Measurements from ENCODE around the gene TNS4.

TNS4 gene

DNA sequence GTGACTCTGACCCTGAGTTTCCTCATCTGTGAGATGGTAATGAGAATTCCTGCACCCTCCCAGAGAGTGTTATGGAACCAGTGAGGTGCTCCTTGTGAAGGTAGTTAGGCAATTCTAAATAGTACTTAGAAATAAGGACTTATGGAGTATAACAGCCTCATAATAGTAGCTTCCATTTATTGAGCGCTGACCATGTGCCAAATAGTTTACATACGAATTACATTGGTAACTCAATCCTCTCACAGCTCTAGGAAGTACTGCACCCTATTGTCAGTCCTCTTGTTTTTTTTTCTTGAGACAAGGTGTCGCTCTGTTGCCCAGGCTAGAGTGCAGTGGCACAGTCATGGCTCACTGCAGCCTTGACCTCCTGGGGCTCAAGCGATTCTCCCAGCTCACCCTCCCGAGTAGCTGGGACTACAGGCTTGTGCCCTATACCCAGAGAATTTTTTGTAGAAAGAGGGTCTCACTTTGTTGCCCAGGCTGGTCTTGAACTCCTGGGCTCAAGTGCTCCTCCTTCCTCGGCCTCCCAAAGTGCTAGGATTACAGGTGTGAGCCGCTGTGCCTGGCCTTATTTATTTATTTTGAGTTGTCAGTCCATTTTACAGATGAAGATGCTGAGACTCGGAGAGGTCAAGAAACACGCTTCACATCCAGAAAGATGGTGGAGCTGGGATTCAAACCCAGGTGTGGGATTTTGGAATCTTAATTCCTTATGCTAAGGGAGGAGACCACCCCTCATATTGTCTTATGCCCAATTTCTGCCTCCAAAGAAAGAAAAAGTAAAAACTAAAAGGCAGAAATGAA is 2.9 kb downstream of the TNS4 start:
- Histone ChIP-seq H3K9ac (ENCODE audit: low read length) (no peak overlapping the region), H3F3A (ENCODE audit: insufficient read depth, low read length) (no peaks in the 10 kb centered on the region), H3K27ac (ENCODE audit: low read length) (no peak overlapping the region), H2AFZ (ENCODE audit: low read length) (no peak overlapping the region), H3K9me2 (replicated peaks; ENCODE audit: insufficient read depth, low read length) (no peaks in the 10 kb centered on the region), H3K27me3 (replicated peaks; ENCODE audit: insufficient read depth, low read length) (peaks cover 16% of the 10 kb centered on the region), H3K9me3 (replicated peaks; ENCODE audit: insufficient read depth, low read length) (no peaks in the 10 kb centered on the region), H4K20me1 (ENCODE audit: insufficient read depth, low read length) (no peaks in the 10 kb centered on the region), H3K36me3 (replicated peaks; ENCODE audit: insufficient read depth, low read length) (no peaks in the 10 kb centered on the region), H3K4me1 (ENCODE audit: low read length) (no peaks in the 10 kb centered on the region), H3K4me2 (ENCODE audit: low read depth, low read length) (no peak overlapping the region), H3K4me3 (ENCODE audit: low read length) (no peak overlapping the region), H3K79me2 (ENCODE audit: low read length) (no peaks in the 10 kb centered on the region)
- no peak for TF ChIP-seq EZH2 (optimal IDR thresholded peaks at IDR 0.05; ENCODE audit: low read depth, low read length)
- no peak for TF ChIP-seq EZH2phosphoT487 (IDR thresholded peaks at IDR 0.05; ENCODE audit: low read length)
- TF ChIP-seq CTCF (IDR thresholded peaks at IDR 0.05; ENCODE audit: low read length) = no peak
- no peak for DNase-seq

GRCh38 chr17:40497695-40498094 is 3.7 kb downstream of the TNS4 start:
- Histone ChIP-seq H3K9me3 (replicated peaks; ENCODE audit: insufficient read depth, low read length) (no peaks in the 10 kb centered on the region), H3K4me1 (ENCODE audit: low read length) (no peaks in the 10 kb centered on the region), H4K20me1 (ENCODE audit: insufficient read depth, low read length) (no peaks in the 10 kb centered on the region), H3K9me2 (replicated peaks; ENCODE audit: insufficient read depth, low read length) (no peaks in the 10 kb centered on the region), H3K79me2 (ENCODE audit: low read length) (no peaks in the 10 kb centered on the region), H3K36me3 (replicated peaks; ENCODE audit: insufficient read depth, low read length) (no peaks in the 10 kb centered on the region), H3K27me3 (replicated peaks; ENCODE audit: insufficient read depth, low read length) (peaks cover 14% of the 10 kb centered on the region), H2AFZ (ENCODE audit: low read length) (no peak overlapping the region), H3K4me3 (ENCODE audit: low read length) (no peak overlapping the region), H3K4me2 (ENCODE audit: low read depth, low read length) (no peak overlapping the region), H3F3A (ENCODE audit: insufficient read depth, low read length) (no peaks in the 10 kb centered on the region), H3K9ac (ENCODE audit: low read length) (no peak overlapping the region), H3K27ac (ENCODE audit: low read length) (no peak overlapping the region)
- DNase-seq = no peak
- TF ChIP-seq EZH2 (optimal IDR thresholded peaks at IDR 0.05; ENCODE audit: low read depth, low read length) (no peak), EZH2phosphoT487 (IDR thresholded peaks at IDR 0.05; ENCODE audit: low read length) (no peak), CTCF (IDR thresholded peaks at IDR 0.05; ENCODE audit: low read length) (no peak)

GRCh38 chr17:40496634-40497420 is 4.6 kb downstream of the TNS4 start:
- no peaks in the 10 kb centered on the region for H4K20me1 ChIP-seq (ENCODE audit: insufficient read depth, low read length)
- no peak for DNase-seq
- H3K79me2 ChIP-seq (ENCODE audit: low read length) = no peaks in the 10 kb centered on the region
- H3K27ac ChIP-seq (ENCODE audit: low read length) = no peak overlapping the region
- no peaks in the 10 kb centered on the region for H3K4me1 ChIP-seq (ENCODE audit: low read length)
- TF ChIP-seq CTCF (IDR thresholded peaks at IDR 0.05; ENCODE audit: low read length) = no peak
- no peak for TF ChIP-seq EZH2phosphoT487 (IDR thresholded peaks at IDR 0.05; ENCODE audit: low read length)
- TF ChIP-seq EZH2 (optimal IDR thresholded peaks at IDR 0.05; ENCODE audit: low read depth, low read length) = no peak
- H2AFZ ChIP-seq (ENCODE audit: low read length) = no peak overlapping the region
- H3F3A ChIP-seq (ENCODE audit: insufficient read depth, low read length) = no peaks in the 10 kb centered on the region
- H3K4me2 ChIP-seq (ENCODE audit: low read depth, low read length) = no peak overlapping the region
- no peak overlapping the region for H3K4me3 ChIP-seq (ENCODE audit: low read length)
- peaks cover 14% of the 10 kb centered on the region for H3K27me3 ChIP-seq (replicated peaks; ENCODE audit: insufficient read depth, low read length)
- no peak overlapping the region for H3K9ac ChIP-seq (ENCODE audit: low read length)
- no peaks in the 10 kb centered on the region for H3K9me3 ChIP-seq (replicated peaks; ENCODE audit: insufficient read depth, low read length)
- H3K36me3 ChIP-seq (replicated peaks; ENCODE audit: insufficient read depth, low read length) = no peaks in the 10 kb centered on the region
- no peaks in the 10 kb centered on the region for H3K9me2 ChIP-seq (replicated peaks; ENCODE audit: insufficient read depth, low read length)
